NK-92 (cell line): ENCODE data around the gene MYO9A.

Experiments used
- DNase-seq: peaks from one replicate; lab custom pipeline; 2025; ENCODE audit not compliant: unreplicated experiment; lab: John Stamatoyannopoulos, UW

MYO9A gene

DNA sequence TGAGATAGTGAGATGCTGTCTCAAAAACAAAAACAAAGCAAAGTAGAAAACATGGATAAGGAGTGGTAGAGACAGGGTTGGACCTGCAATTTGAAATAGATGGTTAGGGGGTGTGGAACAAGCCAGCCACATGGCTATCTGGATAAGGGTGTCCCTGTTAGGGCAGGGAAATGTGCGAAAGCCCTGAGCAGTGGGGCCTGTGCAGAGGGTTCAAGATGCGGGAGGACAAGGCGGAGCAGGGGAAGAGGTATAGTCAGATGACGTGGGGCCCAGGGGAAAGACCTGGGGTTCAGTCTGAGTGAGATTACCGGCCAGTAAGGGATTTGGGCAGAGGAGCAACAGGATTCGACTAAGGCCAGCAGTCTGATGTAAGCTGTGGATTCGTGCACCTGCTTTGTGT, 326.0 kb downstream of the MYO9A start:
- DNase-seq: no peak

DNA sequence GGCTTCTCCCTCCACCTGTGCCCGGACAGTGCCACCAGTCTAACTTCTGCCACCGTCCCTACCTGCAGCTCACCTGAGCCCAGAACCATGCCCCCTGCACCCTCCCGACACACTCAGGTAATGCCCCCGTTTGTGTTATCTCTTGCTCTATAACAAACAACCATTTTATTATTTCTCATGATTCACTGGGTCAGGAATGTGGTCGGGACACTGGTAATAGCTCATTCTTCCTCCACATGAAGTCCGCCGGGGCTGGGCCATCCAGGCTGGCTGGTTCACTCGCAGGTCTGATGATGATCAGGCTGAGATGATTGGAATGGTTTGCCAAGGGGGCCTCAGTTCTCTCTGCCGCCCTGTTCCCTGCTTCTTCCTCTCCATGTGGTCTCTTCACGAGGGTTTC, 327.9 kb downstream of the MYO9A start:
- no peak for DNase-seq

DNA sequence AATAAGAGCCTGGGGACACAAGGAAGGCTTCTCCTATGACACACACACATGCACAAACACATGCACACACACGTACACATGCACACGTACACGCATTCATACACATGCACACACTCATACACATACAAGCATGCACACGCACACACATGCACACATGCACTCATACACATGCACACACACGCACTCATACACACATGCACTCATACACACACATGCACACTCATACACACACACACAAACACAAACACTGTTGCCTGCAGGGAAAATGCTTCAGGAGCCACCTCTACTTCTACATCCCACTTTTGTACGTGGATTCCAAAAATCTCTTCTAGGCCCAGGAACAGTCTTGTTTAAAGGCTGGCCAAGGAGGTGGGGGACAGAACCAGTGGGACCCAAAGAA, 328.3 kb downstream of the MYO9A start:
- DNase-seq: no peak

DNA sequence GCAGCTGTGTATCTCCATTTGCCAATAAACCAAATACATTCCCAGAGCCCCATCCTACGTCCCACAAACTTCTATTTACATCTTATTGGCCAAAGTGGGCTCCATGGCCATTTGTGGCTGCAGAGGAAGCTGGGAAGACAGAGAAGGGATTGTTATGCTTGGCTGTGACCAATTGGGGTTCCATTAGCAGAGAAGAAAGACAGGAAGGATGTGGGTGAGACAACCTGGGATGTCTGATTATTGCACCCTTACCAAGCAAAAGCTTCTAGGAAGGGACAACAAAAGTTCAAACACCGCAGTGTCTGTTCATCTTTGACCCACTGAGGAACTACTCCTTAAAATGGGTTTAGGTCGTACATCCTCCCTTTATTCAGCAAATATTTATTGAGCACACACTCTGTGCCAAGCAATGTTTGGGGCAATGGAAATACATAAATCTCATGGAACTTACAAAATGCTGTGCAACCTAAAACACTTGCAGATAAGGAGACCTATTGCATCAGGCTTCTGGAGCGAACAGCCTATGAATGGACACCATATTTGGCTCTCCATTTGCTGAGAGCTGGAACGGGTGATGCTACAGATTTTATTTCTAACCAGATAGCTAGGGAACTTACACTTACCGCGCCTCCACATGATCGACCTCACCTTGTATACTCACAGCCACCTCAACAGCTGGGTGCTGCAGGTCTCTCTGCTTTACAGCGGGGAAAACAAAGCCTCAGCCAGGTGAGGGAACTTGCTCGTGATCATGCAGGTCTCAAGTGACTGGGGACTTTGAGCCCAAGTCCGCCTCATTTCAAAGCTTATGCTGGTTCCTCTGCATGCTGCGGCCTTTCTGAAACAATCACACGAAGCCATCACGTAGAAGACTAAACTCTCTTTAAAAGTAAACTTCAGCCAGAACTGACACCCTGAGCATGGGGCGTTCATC, 329.0 kb downstream of the MYO9A start:
- DNase-seq: no peak

GRCh38 chr15:71786673-71787072, 331.3 kb downstream of the MYO9A start:
- DNase-seq: no peak

DNA sequence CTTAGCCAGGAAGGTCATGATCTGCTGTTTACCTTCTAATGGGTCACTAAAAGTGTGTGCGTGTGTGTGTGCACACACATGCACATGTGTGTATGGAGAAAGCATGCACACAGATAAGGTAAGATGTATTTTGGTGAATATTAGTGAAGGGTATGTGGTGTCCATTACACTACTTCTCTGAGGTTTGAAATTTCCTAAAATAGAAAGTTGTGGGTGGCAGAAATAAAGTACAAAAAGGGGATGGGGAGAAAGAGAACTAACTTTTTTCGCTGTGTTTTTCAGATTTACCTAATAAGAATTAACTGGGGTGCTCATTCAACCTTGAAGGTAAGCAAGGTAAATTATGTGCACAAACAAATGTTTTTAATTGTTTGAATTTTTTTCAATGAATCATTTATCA, 332.0 kb downstream of the MYO9A start:
- DNase-seq: no peak

DNA sequence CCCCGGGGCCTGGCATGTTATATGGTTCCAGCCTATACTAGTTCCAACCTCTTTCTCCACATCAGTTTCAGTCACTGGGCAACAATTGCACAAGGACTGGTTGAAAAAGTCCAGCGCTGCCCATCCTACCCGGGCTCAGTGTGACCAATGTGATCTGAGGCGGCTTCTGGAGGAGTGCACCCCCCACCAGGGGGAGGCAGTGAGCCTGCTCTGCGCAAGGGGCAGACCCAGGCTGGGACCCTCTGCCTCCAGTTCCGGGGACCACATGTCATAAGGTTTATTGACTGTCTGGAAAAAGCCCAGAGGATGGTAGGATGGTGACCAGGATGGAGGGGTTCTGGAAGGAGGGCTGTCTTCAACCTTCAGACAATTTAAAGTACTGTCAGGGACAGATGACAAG, 333.2 kb downstream of the MYO9A start:
- DNase-seq: no peak

DNA sequence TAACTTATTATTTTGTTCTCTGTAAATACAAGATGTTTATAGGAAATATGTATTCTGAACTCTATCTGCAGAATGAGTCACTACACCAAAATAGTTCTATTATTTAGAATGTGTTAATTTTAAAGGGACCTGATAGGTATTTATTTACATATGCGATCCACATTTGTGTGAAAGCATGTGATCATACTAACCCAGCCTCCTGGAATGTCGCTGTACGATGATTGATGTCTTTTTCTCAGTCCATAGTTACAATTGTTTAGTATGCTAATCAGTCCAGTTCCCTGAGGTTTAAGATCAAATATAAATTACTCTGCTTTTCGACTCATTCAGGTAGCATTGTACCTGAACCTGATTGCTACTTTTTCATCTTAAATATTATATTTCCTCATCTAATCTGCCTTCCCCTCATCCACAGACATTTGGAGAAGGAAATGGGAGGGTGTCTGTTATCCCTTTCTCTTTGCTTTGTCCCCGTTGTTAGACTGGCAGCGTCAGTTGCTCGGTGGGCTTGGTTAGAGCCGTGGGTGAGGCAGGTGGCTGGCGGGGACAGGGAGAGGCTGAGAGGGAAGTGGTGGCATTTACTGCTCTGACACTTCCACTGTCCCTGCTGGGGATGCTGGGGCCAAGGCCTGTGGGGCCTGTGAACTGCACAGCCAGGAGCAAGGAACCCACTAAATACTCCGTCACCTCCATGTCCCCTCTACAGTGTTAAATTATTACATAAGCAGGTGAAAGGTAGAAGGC, 335.4 kb downstream of the MYO9A start:
- DNase-seq: no peak

DNA sequence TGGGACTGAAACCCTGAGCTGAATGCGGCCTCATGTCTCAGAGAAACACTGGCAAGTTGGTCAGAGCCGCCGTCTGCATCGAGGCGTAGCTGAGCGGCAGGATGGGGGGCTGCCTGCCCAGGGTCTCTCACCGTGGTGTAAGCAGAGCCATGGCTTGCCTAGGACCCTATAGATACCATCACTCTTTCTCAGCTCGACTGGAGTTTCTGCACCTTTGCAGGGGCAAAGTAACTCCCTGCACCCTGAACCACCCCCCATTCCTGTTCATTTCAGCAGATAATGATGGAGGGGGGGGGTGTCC, 336.0 kb downstream of the MYO9A start:
- no peak for DNase-seq

GRCh38 chr15:71781179-71781964, 336.6 kb downstream of the MYO9A start:
- no peak for DNase-seq

GRCh38 chr15:71780115-71780976, 337.6 kb downstream of the MYO9A start:
- DNase-seq: no peak

DNA sequence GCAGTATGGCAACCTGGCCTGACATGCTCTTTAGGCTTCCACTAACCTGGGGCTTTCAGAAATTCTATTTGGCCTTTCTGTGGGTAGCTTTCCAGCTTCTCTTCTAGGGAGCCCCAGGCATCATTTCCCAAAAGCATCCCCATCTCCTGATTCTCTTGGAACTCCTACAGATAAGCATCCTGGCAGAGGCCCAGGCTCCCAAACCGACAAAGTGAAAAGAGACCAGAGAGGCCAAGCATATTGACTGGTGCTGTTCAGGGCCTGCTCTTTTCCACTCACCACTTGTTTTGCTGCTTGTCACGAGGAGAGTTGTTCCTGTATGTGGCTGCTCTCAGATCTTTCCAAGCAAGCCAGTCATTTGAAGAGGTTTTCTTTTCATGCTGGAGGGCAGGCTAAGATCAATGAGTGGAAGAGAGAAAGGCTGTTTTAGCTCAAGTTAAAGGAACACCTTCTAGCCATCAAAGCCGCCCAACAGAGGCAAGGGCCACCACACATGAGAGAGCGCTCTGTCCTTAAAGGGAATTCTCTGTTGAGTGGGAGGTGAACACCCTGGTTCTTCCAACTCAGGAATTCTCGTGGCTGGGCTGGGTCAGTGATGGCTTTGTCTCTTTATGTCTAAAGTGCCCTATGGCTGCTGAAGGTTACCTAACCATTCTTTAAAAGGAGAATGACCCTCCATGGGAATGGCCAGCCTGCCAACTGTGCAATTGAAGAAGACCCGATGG, 338.7 kb downstream of the MYO9A start:
- no peak for DNase-seq

DNA sequence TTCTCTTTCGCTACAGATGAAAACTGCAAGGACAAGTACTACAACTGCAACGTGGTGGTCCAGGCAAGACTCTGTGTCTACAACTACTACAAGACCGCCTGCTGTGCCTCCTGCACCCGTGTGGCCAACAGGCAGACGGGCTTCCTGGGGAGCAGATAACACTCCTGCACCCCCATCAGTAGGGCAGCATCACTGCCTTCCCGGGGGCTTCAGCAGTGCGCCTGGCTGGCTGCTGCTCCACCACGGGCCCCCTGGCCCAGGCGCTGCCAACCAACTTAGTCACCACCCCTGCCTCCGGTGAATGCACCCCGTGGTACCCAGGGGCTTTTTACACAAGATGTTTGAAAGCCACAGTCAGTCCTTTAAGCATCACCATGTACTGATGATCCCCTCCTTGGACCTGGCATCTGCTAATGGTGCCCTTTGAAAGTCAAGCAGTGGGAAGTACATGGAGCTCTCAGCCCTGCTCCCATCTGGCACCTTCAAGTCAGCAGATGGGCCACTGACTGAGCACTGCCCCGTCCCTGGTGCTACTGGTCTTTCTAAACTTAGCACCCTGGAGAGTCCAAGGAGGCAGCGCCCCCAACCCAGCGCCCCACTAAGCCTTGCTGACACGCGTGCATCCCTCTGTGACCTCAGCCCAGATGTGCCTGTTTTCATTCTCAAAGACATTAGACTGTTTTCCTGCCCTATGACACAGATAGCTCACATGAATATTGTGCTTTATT, 340.6 kb downstream of the MYO9A start:
- no peak for DNase-seq

DNA sequence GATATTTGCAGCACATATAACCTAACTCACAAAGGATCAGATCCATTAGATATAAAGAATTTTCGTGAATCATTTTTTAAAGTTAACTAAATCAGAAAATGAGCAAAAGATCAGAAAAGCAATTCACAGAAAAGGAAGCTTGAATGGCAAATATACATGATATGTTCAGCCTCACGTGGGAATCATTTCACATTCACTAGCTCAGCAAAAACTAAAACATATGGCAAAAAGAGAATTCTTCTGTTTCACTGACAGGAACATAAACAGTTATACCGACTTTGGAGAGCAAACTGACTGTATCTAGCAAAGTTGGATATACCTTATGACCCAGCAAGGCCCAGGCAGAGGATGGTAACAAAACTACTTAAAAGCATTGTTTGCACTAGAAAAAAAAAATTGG, 341.6 kb downstream of the MYO9A start:
- DNase-seq: no peak

DNA sequence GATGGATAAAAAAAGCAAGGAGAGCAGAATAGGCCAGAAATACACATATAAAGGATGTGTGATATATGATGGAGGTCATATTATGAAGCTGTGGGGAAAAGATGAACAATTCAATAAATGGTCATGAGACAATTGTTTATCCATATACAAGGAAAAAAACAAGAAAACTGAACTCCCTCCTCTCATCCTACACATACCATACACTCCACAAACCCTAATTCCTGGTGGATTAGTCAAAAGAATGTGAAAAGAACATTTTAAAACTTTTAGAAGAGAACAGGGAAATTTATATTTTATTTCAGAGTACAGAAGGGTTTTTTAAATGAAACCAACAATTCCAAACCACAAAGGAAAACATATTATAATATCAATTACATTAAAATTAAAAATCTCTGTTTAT, 342.1 kb downstream of the MYO9A start:
- DNase-seq: no peak

- no peak for DNase-seq
Observed at GRCh38 chr15:71773206-71773859, 344.6 kb downstream of the MYO9A start.
